ENCODE measurements around the gene EXD1. TPM values are rescaled to one million over a fixed set of nuclear protein-coding genes. Genes with fewer than 3 reads are reported as not detected.
A peak's percentile ranks its signal among the peaks of the same experiment; 100 is the strongest.

Gene EXD1
- total and polyA plus RNA-seq, 10 donors, result not detected

DNA sequence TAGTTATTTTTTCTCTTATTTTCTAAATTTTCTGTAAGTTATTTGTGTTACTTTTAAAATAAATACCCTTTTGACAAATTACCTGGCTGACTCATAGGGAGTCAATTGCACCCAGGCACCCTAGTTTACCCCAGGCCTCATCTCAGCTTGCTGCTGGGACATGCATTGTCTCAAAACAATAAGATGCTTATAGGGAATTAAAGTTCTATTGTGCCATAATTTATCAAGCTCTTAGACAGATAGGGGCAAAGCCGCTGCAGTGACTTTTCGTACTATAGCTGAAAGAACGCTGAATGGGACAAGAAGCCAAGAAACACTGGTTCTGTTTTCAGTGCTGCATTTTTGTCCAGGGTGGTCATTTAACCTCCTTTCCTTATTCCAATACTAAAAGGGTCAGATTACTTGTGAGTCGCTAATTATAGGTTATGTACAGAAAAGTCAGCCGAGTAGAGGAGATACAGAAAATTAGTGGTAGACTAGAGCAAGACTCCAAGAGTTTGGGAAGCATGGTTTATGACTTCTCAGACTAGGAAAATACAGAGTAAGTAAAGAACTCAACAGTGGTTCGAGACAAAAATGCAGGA is 50.3 kb downstream of the EXD1 start:
- DNase-seq, result no peak
- TF ChIP-seq, protein P1, sequence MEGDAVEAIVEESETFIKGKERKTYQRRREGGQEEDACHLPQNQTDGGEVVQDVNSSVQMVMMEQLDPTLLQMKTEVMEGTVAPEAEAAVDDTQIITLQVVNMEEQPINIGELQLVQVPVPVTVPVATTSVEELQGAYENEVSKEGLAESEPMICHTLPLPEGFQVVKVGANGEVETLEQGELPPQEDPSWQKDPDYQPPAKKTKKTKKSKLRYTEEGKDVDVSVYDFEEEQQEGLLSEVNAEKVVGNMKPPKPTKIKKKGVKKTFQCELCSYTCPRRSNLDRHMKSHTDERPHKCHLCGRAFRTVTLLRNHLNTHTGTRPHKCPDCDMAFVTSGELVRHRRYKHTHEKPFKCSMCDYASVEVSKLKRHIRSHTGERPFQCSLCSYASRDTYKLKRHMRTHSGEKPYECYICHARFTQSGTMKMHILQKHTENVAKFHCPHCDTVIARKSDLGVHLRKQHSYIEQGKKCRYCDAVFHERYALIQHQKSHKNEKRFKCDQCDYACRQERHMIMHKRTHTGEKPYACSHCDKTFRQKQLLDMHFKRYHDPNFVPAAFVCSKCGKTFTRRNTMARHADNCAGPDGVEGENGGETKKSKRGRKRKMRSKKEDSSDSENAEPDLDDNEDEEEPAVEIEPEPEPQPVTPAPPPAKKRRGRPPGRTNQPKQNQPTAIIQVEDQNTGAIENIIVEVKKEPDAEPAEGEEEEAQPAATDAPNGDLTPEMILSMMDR (IDR thresholded peaks at IDR 0.05 in 8 of 11, conservative IDR thresholded peaks at IDR 0.05 in 3 of 11), result no peak
- TF ChIP-seq POLR2AphosphoS5 (IDR thresholded peaks at IDR 0.05), result no peak
- TF ChIP-seq POLR2A (IDR thresholded peaks at IDR 0.05), result no peak
- Histone ChIP-seq H3K27me3 (replicated peaks in 1 of 7) (no peaks in the 10 kb centered on the region), H3K4me1 (peaks cover 0 to 9% (median 0%) of the 10 kb centered on the region in 6 donors), H3K36me3 (no peaks in the 10 kb centered on the region), H3K27ac (no peak overlapping the region), H3K4me3 (no peak overlapping the region), H3K9me3 (no peaks in the 10 kb centered on the region)
- 85 to 96% (median 89%) methylated on average over 6 of the region's 6 CpGs for WGBS, 5 donors
- intact Hi-C loops (cut with DNase I; ENCODE audit: low total_unique reads), result loop anchor here (5.0 kb wide), 2 partner anchors 158 to 283 kb away; no protein-coding TSS in a partner anchor

DNA sequence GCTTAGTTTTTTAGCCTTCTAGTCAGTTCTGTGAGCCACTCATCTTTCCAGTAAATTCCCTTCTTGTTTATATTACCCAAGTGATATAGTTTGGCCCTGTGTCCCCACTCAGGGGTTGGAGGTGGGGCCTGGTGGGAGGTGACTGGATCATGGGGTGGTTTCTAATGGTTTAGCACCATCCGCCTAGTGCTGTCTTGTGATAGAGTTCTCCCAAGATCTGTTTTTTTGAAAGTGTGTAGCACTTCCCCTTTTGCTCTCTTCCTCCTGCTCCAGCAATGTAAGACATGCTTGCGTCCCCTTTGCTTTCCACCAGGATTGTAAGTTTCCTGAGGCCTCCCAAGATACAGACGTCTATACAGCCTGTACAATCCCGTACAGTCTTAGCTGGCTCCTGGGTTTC is 60.8 kb downstream of the EXD1 start:
- Histone ChIP-seq H3K4me3 (no peak overlapping the region), H3K27me3 (replicated peaks in 1 of 7) (no peaks in the 10 kb centered on the region), H3K4me1 (peaks cover 0 to 9% (median 0%) of the 10 kb centered on the region in 6 donors), H3K36me3 (no peaks in the 10 kb centered on the region), H3K27ac (no peak overlapping the region), H3K9me3 (no peaks in the 10 kb centered on the region)
- intact Hi-C loops (cut with DNase I; ENCODE audit: low total_unique reads), result no loop called here
- TF ChIP-seq POLR2AphosphoS5 (IDR thresholded peaks at IDR 0.05) (no peak), POLR2A (IDR thresholded peaks at IDR 0.05) (no peak)
- TF ChIP-seq, protein P1 (IDR thresholded peaks at IDR 0.05 in 8 of 11, conservative IDR thresholded peaks at IDR 0.05 in 3 of 11), result no peak
- 51 to 74% (median 60%) methylated on average over 4 of the region's 4 CpGs for WGBS, 5 donors
- DNase-seq, result no peak

DNA sequence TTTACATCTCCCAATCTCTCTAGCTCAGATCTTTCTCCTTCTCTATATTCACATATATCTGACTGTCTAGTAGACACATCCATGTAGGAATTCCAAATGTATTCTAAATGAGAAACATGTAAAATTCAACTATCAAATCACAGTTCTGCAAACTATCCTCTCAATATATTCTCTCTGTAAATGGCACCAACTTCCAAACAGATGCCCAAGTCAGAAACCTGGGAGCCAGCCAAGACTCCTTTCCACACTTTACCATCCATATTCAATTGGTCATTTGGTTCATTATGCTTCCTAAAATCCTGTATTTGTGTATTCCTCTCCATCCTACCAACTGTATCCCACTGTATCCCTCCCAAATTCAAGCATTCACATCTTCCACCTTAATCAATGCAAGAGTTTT is 61.5 kb downstream of the EXD1 start:
- H3K27me3 ChIP-seq (replicated peaks in 1 of 7), result no peaks in the 10 kb centered on the region
- DNase-seq, result no peak
- intact Hi-C loops (cut with DNase I; ENCODE audit: low total_unique reads), result no loop called here
- H3K4me1 ChIP-seq, result peaks cover 0 to 9% (median 0%) of the 10 kb centered on the region in 6 donors
- no peaks in the 10 kb centered on the region for H3K36me3 ChIP-seq
- no peak overlapping the region for H3K4me3 ChIP-seq
- no peak for TF ChIP-seq POLR2A (IDR thresholded peaks at IDR 0.05)
- no peak for TF ChIP-seq POLR2AphosphoS5 (IDR thresholded peaks at IDR 0.05)
- TF ChIP-seq, protein P1 (IDR thresholded peaks at IDR 0.05 in 8 of 11, conservative IDR thresholded peaks at IDR 0.05 in 3 of 11), result no peak
- no peak overlapping the region for H3K27ac ChIP-seq
- no peaks in the 10 kb centered on the region for H3K9me3 ChIP-seq

DNA sequence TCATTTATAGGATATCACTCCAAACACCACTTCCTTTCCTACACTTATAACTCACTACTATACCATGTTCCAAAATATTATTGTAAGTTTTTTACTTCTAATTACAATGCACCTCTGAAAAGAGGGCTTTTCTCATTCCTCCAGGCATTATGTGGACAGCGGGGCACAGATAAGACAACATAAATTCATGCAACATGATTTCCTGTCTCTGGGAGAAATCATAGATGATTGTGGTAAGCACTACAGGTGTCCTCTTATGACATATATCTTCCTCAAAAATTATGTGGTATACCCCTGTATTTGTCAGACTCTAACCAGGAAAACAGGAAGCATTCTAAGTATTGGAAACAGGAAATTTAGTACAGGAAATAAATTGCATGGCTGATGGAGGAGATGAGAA is 68.8 kb downstream of the EXD1 start:
- no peak for DNase-seq
- Histone ChIP-seq H3K27me3 (replicated peaks in 1 of 7) (no peaks in the 10 kb centered on the region), H3K9me3 (no peaks in the 10 kb centered on the region), H3K27ac (peak overlapping the region in 6 of 8 donors; percentile 17 to 64 (median 39)), H3K4me3 (no peak overlapping the region), H3K36me3 (no peaks in the 10 kb centered on the region), H3K4me1 (peaks cover 0 to 11% (median 3%) of the 10 kb centered on the region in 6 donors)
- no peak for TF ChIP-seq POLR2AphosphoS5 (IDR thresholded peaks at IDR 0.05)
- no peak for TF ChIP-seq POLR2A (IDR thresholded peaks at IDR 0.05)
- TF ChIP-seq, protein P1 (IDR thresholded peaks at IDR 0.05 in 8 of 11, conservative IDR thresholded peaks at IDR 0.05 in 3 of 11), result no peak
- 23 to 69% (median 33%) methylated on average over 1 of the region's 1 CpG for WGBS, 5 donors
- intact Hi-C loops (cut with DNase I; ENCODE audit: low total_unique reads), result no loop called here

All from spleen (tissue), 11 donors.